KOPT-K1 (cell line): ENCODE results near the gene RNF208.
"Not testable (repeated sequence)": the region's sequence is repeated elsewhere in the genome, so short reads cannot be mapped to it uniquely, and the experiment has no call there.

Experiments used
- H3K27ac ChIP-seq: fragments of 200-600 bp; sonication (generic); 2 replicates; pipeline ENCODE4 v1.5.1; 2016; ENCODE audit warnings: antibody characterized with exemption, mild to moderate bottlenecking, low read depth, low read length; ENCODE audit not compliant: poor library complexity, severe bottlenecking
- H3K36me3 ChIP-seq: fragments of 200-600 bp; sonication (generic); 2 replicates; pipeline ENCODE4 v1.5.1; 2017; ENCODE audit warnings: antibody characterized with exemption, mild to moderate bottlenecking, low read length, moderate library complexity; ENCODE audit not compliant: insufficient read depth
- H3K9me3 ChIP-seq: fragments of 200-600 bp; sonication (generic); 2 replicates; pipeline ENCODE4 v1.5.1; 2017; ENCODE audit warnings: antibody characterized with exemption, low read length, mild to moderate bottlenecking; ENCODE audit not compliant: insufficient read depth, poor library complexity, severe bottlenecking

Gene RNF208

DNA sequence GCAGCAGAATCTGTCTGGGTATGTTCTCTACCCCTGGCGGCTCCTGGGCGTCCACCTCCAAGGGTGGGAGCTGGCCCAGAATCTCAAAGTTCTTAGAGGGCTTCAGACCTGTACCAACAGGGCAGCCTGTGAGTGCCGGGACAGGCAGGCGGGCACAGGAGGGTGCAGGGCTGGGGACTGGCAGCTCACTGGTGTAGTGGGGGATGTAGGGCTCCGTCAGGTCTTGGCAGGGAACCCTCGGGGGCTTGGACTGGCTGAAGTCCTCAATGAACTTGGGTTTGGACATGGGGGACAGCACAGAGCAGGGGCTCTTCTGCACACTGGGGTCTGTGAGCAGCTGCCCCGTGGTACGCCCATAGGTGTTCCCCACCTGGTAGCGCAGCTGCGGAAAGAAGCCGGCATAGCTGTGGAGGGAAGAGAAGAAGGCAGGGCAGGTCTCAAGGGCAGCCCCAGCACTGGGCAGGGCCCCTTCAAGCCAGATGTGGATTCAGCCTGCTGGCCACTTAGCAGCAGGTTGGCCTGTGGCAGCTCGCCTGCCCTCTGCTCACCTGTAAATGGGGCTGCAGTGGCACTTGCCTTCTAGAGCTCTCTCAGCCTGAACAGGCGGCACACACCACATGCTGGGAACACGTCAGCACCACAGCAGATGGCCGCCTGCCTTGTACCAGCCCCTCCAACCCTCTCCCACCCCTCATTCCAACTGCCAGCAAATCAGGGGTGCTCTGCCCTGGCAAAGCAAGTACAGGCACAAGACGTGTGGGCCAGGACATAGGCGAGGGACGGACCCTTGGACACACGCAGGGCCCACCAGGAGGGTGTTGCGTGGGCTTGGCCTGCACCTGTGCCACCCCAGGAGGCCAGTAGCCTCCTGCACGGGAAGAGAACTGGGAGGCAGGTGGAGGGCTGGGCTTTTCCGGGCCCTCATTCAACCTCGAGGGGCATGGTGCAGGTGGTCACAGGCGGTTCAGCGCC is 23.7 kb upstream of the RNF208 start:
- no peak overlapping the region for H3K27ac ChIP-seq
- H3K36me3 ChIP-seq: peaks cover 23% of the 10 kb centered on the region
- no peaks in the 10 kb centered on the region for H3K9me3 ChIP-seq

GRCh38 chr9:137244486-137245449 is 22.7 kb upstream of the RNF208 start:
- Histone ChIP-seq H3K36me3 (peaks cover 23% of the 10 kb centered on the region), H3K9me3 (no peaks in the 10 kb centered on the region), H3K27ac (no peak overlapping the region)

DNA sequence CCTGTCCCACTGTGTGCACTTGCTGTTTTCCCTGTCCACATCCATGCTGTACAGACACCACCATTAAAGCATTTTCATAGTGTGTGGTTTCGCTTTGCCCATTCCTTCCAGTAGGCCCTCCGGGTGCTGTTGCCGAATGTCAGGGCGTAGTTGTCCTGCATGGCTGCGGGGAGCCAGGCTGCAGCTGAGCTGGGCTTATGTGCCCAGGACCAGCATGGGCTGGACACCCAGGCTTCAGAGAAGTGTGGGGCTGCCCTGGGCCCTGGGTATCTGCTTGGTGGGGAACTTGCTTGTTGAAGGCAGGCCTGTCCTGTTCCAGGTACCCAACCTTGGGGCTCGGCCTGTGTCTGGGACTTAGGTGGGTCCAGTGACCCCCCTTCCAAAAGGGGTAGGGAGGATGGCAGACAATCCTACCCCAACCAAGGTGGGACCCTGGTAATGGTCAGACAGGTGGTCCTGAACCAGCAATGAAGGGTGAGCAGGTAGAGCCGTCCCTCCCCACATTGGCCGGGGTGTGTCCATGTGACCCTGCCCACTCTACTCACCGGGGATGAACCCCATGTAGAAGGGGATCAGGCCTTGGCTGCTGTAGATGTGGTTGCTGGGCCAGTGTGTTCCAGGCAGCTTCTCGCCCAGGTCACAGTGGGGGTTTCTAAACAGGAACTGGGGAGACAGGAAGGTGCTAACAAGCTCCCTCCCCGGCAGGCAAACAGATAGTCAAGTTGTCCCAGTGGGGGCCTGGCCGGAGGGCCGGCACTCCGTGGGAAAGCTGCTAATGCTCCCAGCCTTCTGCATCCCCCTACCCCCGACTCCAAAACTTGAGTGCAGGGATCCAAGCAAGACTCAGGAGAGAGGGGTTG is 21.8 kb upstream of the RNF208 start:
- Histone ChIP-seq H3K9me3 (no peaks in the 10 kb centered on the region), H3K36me3 (peaks cover 23% of the 10 kb centered on the region), H3K27ac (no peak overlapping the region)

DNA sequence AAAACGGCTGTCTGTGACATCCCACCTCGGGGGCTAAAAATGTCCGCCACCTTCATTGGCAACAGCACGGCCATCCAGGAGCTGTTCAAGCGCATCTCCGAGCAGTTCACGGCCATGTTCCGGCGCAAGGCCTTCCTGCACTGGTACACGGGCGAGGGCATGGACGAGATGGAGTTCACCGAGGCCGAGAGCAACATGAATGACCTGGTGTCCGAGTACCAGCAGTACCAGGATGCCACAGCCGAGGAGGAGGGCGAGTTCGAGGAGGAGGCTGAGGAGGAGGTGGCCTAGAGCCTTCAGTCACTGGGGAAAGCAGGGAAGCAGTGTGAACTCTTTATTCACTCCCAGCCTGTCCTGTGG is 21.2 kb upstream of the RNF208 start:
- H3K9me3 ChIP-seq, H3K27ac ChIP-seq: not testable (repeated sequence)
- H3K36me3 ChIP-seq: peaks cover 23% of the 10 kb centered on the region

GRCh38 chr9:137242269-137243203 is 20.5 kb upstream of the RNF208 start:
- no peaks in the 10 kb centered on the region for H3K9me3 ChIP-seq
- H3K36me3 ChIP-seq: peaks cover 23% of the 10 kb centered on the region
- peak overlapping the region; percentile 71 for H3K27ac ChIP-seq

GRCh38 chr9:137241490-137242268 is 19.6 kb upstream of the RNF208 start:
- H3K27ac ChIP-seq: peak overlapping the region; percentile 71

GRCh38 chr9:137240841-137241489 is 18.9 kb upstream of the RNF208 start, which contains the start of gene TUBB4B:
TUBB4B (plus strand) TSS chr9:137241287; CDS start chr9:137241361, 74 bp downstream.
- Histone ChIP-seq H3K36me3 (peaks cover 23% of the 10 kb centered on the region), H3K9me3 (no peaks in the 10 kb centered on the region), H3K27ac (peak within 1 kb of the TSS; percentile 92)

More at GRCh38 chr9:137241490-137242268, 19.6 kb upstream of the RNF208 start:
- H3K36me3 ChIP-seq: peaks cover 23% of the 10 kb centered on the region
- H3K9me3 ChIP-seq: no peaks in the 10 kb centered on the region

DNA sequence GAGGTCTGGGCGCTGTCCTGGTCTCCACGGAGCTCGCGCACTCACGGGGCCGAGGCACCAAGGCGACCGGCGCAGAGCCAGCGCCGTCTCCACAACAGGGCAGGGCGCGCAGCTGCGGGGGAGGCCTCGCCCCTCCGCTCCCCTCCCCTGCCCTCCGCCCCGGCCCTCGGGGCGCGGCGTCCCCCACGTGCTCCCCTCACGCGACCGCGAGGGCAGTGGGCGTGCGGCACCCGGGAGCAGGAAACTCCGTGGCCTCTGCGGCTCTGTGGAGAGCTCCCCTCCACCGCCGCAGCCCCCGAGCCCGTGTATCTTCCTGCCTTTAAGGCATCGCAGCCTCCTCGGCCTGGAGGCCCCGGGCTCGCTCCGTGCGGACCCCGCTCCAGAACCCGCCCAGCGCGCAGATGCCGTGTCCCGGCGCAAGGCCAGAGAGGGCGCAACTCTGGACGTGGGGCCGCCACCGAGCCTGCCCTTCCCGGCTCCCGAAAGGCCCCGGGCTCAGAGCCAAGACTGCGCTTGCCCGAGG is 18.3 kb upstream of the RNF208 start:
- H3K9me3 ChIP-seq: no peaks in the 10 kb centered on the region
- peak overlapping the region; percentile 92 for H3K27ac ChIP-seq
- peaks cover 23% of the 10 kb centered on the region for H3K36me3 ChIP-seq

- not testable (repeated sequence) for H3K9me3 ChIP-seq
- Histone ChIP-seq H3K27ac (peak overlapping the region; percentile 92), H3K36me3 (peaks cover 23% of the 10 kb centered on the region)
Measured at GRCh38 chr9:137239541-137240200, 17.6 kb upstream of the RNF208 start.

- Histone ChIP-seq H3K9me3 (no peaks in the 10 kb centered on the region), H3K27ac (no peak overlapping the region), H3K36me3 (peaks cover 12% of the 10 kb centered on the region)
Measured at GRCh38 chr9:137237759-137238726, 16.0 kb upstream of the RNF208 start.

GRCh38 chr9:137236936-137237421 is 14.9 kb upstream of the RNF208 start:
- H3K27ac ChIP-seq: no peak overlapping the region

More at GRCh38 chr9:137236936-137237421, 14.9 kb upstream of the RNF208 start:
- Histone ChIP-seq H3K9me3 (no peaks in the 10 kb centered on the region), H3K36me3 (peaks cover 2% of the 10 kb centered on the region)
